Endothelial cell of umbilical vein (primary cell): ENCODE measurements around the gene CNOT10. TPM values are rescaled to one million over a fixed set of nuclear protein-coding genes. Genes with fewer than 3 reads are reported as not detected.

ENCODE experiments used
- BruUV-seq: library from RNA; stranded (reverse); fragments of 400-500 nt; replicated peaks from 2 replicates; lab custom pipeline; 2021; lab: Mats Ljungman, UMichigan
- CTCF ChIA-PET: fragments of 300-600, 350-600 bp; sonication (Branson Sonifier 250); formaldehyde crosslinking; loops from one replicate; lab custom pipeline; 2021; ENCODE audit warnings: antibody characterized with exemption, inconsistent platforms; lab: Charles Lee
- POLR2A ChIA-PET: fragments of 300-600, 350-600 bp; sonication (Branson Sonifier 250); formaldehyde crosslinking; loops from one replicate; lab custom pipeline; 2021; ENCODE audit warnings: antibody characterized with exemption, inconsistent platforms; lab: Charles Lee
- DNase-seq: peaks from one replicate; pipeline ENCODE4 v3.0.0-alpha.2; 2011; ENCODE audit warnings: low read depth, low spot score
- FAIRE-seq: peaks from 2 replicates; lab custom pipeline; 2011; peaks lifted over from hg19 to GRCh38; lab: Jason Lieb, UNC
- H2AFZ ChIP-seq: 2 replicates; pipeline ENCODE4 v1.6.0; 2012; ENCODE audit warnings: low read depth, low read length, control low read depth, inconsistent platforms
- H3K27ac ChIP-seq: 2 replicates; pipeline ENCODE4 v1.5.1; 2011; ENCODE audit warnings: low read depth, mild to moderate bottlenecking, control low read depth, low read length, moderate library complexity; ENCODE audit not compliant: insufficient read depth
- H3K27me3 ChIP-seq, 2 experiments: 2 replicates each; pipeline versions ENCODE4 v1.6.0 to v1.6.1; 2011; ENCODE audit warnings: low read length in 2 of 2, mixed read lengths in 1 of 2; ENCODE audit not compliant: control insufficient read depth in 2 of 2, insufficient read depth in 2 of 2
- H3K36me3 ChIP-seq, 2 experiments: 2 replicates in 1 of 2; 3 replicates in 1 of 2; pipeline ENCODE4 v1.5.1; 2011; ENCODE audit warnings: low read length in 2 of 2, mild to moderate bottlenecking in 1 of 2, moderate library complexity in 1 of 2; ENCODE audit not compliant: control insufficient read depth in 2 of 2, insufficient read depth in 2 of 2; ENCODE audit errors: extremely low read depth in 1 of 2
- H3K4me1 ChIP-seq: 3 replicates; pipeline ENCODE4 v1.5.1; 2011; ENCODE audit warnings: mild to moderate bottlenecking, low read length; ENCODE audit not compliant: control insufficient read depth, insufficient read depth; ENCODE audit errors: extremely low read depth
- H3K4me2 ChIP-seq: 2 replicates; pipeline ENCODE4 v1.6.1; 2011; ENCODE audit warnings: low read length, control low read depth, mixed read lengths; ENCODE audit not compliant: insufficient read depth
- H3K4me3 ChIP-seq, 3 experiments: fragments of 200-600 bp in 1 of 3; sonication (generic), shearing (Covaris generic) in 1 of 3; replicated peaks in 1 of 3; 2 replicates each; pipeline ENCODE4 v1.5.1; 2011 to 2016; ENCODE audit warnings: control low read depth in 3 of 3, low read length in 3 of 3, mild to moderate bottlenecking in 2 of 3, inconsistent platforms in 1 of 3, low read depth in 1 of 3, moderate library complexity in 1 of 3; ENCODE audit not compliant: insufficient read depth in 1 of 3
- H3K79me2 ChIP-seq: 2 replicates; pipeline ENCODE4 v1.6.0; 2012; ENCODE audit warnings: low read length, inconsistent platforms; ENCODE audit not compliant: control insufficient read depth, insufficient read depth
- H3K9ac ChIP-seq: replicated peaks from 2 replicates; pipeline ENCODE3; 2011; ENCODE audit warnings: low read length, control low read depth; ENCODE audit not compliant: insufficient read depth; ENCODE audit errors: extremely low read depth
- H3K9me1 ChIP-seq: replicated peaks from 3 replicates; pipeline ENCODE4 v1.6.0; 2011; ENCODE audit warnings: mild to moderate bottlenecking, low read length; ENCODE audit not compliant: control insufficient read depth, insufficient read depth; ENCODE audit errors: extremely low read depth
- H3K9me3 ChIP-seq: replicated peaks from 2 replicates; pipeline ENCODE4 v1.5.1; 2012; ENCODE audit warnings: low read length, inconsistent platforms; ENCODE audit not compliant: control insufficient read depth, insufficient read depth
- H4K20me1 ChIP-seq: replicated peaks from 2 replicates; pipeline ENCODE3; 2011; ENCODE audit warnings: mild to moderate bottlenecking, low read length; ENCODE audit not compliant: control insufficient read depth, insufficient read depth; ENCODE audit errors: extremely low read depth
- EZH2 ChIP-seq: IDR thresholded peaks from 2 replicates; pipeline ENCODE4 v1.6.1; 2012; ENCODE audit warnings: borderline replicate concordance, low read depth, mild to moderate bottlenecking, moderate library complexity, low read length, inconsistent platforms; ENCODE audit not compliant: severe bottlenecking
- FOS ChIP-seq: IDR thresholded peaks from 2 replicates; pipeline ENCODE4 v1.6.1; 2011; ENCODE audit warnings: mild to moderate bottlenecking, low read length, moderate library complexity, borderline replicate concordance; ENCODE audit not compliant: insufficient read depth
- JUN ChIP-seq: IDR thresholded peaks from 2 replicates; pipeline ENCODE4 v1.6.1; 2011; ENCODE audit warnings: borderline replicate concordance, low read depth; ENCODE audit not compliant: insufficient read length, insufficient read depth
- POLR2AphosphoS5 ChIP-seq: IDR thresholded peaks from 2 replicates; pipeline ENCODE4 v1.6.1; 2012; ENCODE audit warnings: low read depth, mild to moderate bottlenecking, control low read depth, low read length, moderate library complexity; ENCODE audit not compliant: insufficient read depth
- dilution Hi-C: fragments of 300-500 bp; cut with MboI; formaldehyde crosslinking; loops from one replicate; pipeline ENCODE4 v1.15.0; 2019; ENCODE audit warnings: low sequenced_read_pairs; ENCODE audit not compliant: extremely low pct_ligation_motif_present
- intact Hi-C: fragments of 100-400 bp; cut with micrococcal nuclease; formaldehyde crosslinking; loops from one replicate; pipeline ENCODE4 v1.10.0; 2022
- polyA plus RNA-seq, 4 experiments: library from polyadenylated mRNA; depleted of rRNA in 3 of 4; stranded (reverse) in 3 of 4; unstranded in 1 of 4; fragments of >200 nt; gene quantifications; 2 replicates each; pipeline versions ENCODE4 v1.2.1 to v1.2.3, GENCODE V29; 2011 to 2012; ENCODE audit warnings: missing spikeins in 1 of 4
- total RNA-seq: library from RNA; stranded (reverse); gene quantifications from 2 replicates; pipeline ENCODE4 v1.2.3, GENCODE V29; 2021
- TF ChIP-seq, protein P1 (sequence below), 2 donors: IDR thresholded peaks; 1 replicate in 1 of 2; 2 replicates in 1 of 2; pipeline ENCODE4 v1.5.1; 2011; ENCODE audit warnings: low read length in 2 of 2, mild to moderate bottlenecking in 2 of 2, moderate library complexity in 2 of 2, control low read depth in 1 of 2, inconsistent platforms in 1 of 2, low read depth in 1 of 2; ENCODE audit not compliant: insufficient read depth in 1 of 2; ENCODE audit errors: extremely low read depth in 1 of 2
- TF ChIP-seq, protein P2 (sequence below): IDR thresholded peaks from 2 replicates; pipeline ENCODE4 v1.6.1; 2011; ENCODE audit not compliant: insufficient read depth, insufficient read length

Gene CNOT10
- total and polyA plus RNA-seq, 2 donors (not counting 3 experiments of a cell fraction or from before 2014, with no cell fraction given), result 23.6 to 28.6 TPM

DNA sequence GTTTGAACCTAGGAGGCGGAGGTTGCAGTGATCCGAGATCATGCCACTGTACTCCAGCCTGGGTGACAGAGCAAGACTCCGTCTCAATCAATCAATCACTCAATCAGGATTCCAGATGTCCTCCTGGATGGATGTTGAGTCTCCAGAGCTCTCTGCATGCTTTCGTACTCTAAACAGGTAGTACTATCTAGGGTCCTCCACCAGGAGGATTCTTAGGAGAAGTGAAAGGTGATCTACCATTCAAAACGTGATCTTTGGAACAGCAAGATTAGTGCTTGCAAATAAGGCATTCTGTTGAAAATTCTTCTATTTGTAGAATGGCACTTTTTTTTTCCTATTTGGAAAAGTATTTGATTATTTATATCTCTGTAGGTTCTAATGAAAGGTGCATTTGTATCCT is 34.3 kb downstream of the CNOT10 start:
- Histone ChIP-seq H3K9me1 (no peaks in the 10 kb centered on the region), H3K4me1 (no peaks in the 10 kb centered on the region), H3K9ac (no peak overlapping the region), H3K36me3 (peaks cover 2% of the 10 kb centered on the region in 2 experiments), H3K4me3 (no peak overlapping the region), H3K9me3 (no peaks in the 10 kb centered on the region), H2AFZ (no peak overlapping the region), H3K27me3 (no peaks in the 10 kb centered on the region), H4K20me1 (no peaks in the 10 kb centered on the region), H3K27ac (no peak overlapping the region), H3K4me2 (no peak overlapping the region), H3K79me2 (no peaks in the 10 kb centered on the region)
- FAIRE-seq (no peak), DNase-seq (no peak)
- CTCF ChIA-PET, result no interaction called here
- dilution Hi-C loops (no loop called here), intact Hi-C loops (no loop called here)
- TF ChIP-seq, protein P1, sequence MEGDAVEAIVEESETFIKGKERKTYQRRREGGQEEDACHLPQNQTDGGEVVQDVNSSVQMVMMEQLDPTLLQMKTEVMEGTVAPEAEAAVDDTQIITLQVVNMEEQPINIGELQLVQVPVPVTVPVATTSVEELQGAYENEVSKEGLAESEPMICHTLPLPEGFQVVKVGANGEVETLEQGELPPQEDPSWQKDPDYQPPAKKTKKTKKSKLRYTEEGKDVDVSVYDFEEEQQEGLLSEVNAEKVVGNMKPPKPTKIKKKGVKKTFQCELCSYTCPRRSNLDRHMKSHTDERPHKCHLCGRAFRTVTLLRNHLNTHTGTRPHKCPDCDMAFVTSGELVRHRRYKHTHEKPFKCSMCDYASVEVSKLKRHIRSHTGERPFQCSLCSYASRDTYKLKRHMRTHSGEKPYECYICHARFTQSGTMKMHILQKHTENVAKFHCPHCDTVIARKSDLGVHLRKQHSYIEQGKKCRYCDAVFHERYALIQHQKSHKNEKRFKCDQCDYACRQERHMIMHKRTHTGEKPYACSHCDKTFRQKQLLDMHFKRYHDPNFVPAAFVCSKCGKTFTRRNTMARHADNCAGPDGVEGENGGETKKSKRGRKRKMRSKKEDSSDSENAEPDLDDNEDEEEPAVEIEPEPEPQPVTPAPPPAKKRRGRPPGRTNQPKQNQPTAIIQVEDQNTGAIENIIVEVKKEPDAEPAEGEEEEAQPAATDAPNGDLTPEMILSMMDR (IDR thresholded peaks at IDR 0.05; ENCODE audit: extremely low read depth in 1 of 2, insufficient read depth in 1 of 2, low read depth in 1 of 2, low read length in 2 of 2), result no peak
- TF ChIP-seq POLR2AphosphoS5 (no peak), JUN (no peak), EZH2 (no peak), FOS (no peak)
- TF ChIP-seq, protein P2, sequence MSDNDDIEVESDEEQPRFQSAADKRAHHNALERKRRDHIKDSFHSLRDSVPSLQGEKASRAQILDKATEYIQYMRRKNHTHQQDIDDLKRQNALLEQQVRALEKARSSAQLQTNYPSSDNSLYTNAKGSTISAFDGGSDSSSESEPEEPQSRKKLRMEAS, result no peak
- no TSS peak for BruUV-seq
- POLR2A ChIA-PET, result no interaction called here
